Measurements from ENCODE around the gene LY6G5B.

LY6G5B gene

DNA sequence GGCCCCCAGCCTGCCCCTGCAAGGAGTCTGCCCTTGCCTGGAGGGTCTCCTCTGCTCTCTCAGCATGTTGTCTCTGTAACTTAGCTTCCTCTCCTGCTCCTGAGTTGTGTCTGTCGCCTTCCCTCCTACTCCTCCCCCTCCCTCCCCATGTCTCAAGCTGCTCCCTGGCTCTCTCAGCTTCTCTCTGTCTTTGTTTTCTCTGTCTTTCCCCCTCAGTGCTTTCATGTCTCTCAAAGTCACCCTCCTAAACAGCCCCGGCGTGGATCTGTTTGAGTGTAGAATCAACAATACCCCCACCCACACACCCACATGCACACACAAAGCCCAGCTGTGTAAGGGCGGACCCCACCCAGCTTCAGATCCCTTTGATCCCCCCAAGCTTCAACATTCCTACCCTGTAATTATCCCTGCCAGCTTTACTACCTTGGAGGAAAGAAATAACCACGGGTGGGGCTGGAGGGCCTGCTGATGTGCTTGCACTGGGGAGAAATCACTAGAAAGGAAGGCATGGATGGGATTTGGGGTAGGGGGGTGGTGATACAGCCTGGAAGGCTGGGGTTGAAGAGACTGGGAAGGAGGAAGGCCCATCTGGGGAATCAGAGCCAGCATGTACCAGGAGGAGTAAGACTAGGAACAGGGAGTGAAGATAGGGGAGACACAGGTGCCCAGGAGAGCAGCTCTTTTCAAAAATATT, 44.4 kb downstream of the LY6G5B start:
- in situ Hi-C loops (cut with MboI; ENCODE audit: low sequenced_read_pairs) = no loop called here

DNA sequence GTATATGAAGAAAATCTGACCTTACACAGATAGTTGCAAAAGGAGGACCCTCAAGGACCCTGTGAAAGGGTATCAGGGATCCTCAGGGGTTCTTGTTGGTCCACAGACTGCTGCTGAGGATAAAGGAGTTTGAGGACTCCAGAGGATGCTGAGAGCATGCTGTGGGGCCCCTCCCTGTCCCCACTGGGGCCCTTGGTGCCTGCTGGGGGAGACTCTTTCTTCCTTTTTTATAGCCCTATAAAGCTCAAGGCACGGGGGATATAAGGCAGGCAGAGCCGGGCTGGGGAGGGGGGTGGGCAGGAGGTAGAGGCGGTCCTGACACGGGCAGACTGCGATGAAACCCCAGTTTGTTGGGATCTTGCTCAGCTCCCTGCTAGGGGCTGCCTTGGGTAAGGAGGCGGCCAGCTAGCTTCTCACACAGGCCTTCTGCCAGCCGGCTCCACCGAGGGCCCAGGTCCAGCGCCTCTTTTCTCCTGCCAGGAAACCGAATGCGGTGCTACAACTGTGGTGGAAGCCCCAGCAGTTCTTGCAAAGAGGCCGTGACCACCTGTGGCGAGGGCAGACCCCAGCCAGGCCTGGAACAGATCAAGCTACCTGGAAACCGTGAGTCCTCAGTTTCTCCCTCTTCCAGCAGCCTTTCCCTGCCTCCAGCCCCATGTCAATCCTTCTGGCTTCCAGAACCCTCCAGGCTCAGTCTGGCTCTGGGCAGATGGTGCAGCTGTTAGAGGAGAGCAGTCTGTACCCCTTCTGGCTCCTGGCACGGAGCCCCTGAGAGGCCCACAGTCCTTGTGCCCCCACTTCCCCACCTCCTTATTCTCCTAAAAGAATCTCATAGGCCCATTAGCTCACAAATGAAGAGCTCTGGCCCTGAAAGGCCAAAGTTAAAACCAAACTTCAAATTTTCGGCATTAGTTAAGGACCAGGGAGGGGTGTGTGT, 45.5 kb downstream of the LY6G5B start, which contains the start of gene LY6G6D:
Gene LY6G6D (plus strand): TSS at position 327 of the 937 bp plus-strand sequence. CDS start 8 bp downstream, at position 335.
- in situ Hi-C loops (cut with MboI; ENCODE audit: low sequenced_read_pairs) = no loop called here

DNA sequence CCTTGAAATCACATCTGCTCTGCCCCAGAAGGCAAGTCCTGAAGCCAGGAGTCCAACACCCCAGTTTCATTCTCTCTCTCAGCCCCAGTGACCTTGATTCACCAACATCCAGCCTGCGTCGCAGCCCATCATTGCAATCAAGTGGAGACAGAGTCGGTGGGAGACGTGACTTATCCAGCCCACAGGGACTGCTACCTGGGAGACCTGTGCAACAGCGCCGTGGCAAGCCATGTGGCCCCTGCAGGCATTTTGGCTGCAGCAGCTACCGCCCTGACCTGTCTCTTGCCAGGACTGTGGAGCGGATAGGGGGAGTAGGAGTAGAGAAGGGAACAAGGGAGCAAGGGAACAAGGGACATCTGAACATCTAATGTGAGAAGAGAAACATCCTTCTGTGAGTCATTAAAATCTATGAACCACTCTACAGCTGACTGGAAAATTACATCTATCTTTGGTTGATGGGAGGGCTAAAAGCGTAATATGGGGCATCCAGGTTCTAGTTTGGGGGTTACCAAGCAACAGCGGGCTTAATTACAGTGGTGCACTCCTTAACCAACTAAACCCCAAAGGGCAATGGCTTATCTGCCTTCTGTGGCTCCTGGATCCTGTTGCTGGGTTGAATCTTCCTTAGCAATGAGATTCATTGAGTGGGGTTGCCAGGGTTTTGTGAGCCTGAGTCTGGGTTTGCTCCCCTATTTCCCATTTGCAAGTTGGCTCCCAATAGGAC, 47.9 kb downstream of the LY6G5B start:
- in situ Hi-C loops (cut with MboI; ENCODE audit: low sequenced_read_pairs) = no loop called here

DNA sequence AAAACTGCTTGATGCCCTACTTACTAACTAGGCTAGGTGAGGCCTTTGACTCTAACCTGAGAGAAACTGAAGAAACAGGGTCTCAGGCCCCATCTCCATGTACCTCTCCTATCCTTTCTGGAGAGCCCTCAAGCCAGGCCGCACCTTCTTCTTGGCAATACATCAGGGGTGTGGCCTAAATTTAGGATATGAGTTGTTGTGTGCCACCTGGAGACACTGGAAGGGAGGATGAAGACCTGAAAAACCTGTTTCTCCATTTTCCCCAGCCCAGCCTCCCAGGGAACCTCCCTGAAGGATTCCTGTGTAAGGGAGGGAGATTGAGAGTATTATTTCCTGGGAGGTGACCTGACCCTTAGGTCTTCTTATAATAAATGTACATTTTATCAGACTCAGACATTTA, 48.5 kb downstream of the LY6G5B start:
- in situ Hi-C loops (cut with MboI; ENCODE audit: low sequenced_read_pairs) = no loop called here

DNA sequence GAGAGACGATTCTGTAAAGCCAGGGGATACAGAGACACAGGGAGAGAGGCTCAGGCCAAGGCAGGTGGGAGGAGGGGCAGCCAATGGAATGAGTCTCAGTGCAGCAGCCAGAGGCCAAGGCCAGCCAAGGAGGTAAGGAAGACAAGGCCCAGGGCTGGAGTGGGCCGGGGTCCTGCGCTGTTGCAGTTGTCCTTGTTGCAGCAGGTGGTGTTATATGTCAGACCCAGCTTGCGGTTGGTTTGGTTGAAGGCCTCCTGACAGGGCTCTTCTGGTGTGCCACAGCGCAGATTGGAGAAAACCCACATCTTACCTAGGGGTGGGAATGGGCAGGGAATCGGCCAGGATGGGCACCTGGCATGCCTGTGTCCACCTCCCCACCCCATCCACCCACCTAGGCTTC, 49.2 kb downstream of the LY6G5B start:
- in situ Hi-C loops (cut with MboI; ENCODE audit: low sequenced_read_pairs) = no loop called here

DNA sequence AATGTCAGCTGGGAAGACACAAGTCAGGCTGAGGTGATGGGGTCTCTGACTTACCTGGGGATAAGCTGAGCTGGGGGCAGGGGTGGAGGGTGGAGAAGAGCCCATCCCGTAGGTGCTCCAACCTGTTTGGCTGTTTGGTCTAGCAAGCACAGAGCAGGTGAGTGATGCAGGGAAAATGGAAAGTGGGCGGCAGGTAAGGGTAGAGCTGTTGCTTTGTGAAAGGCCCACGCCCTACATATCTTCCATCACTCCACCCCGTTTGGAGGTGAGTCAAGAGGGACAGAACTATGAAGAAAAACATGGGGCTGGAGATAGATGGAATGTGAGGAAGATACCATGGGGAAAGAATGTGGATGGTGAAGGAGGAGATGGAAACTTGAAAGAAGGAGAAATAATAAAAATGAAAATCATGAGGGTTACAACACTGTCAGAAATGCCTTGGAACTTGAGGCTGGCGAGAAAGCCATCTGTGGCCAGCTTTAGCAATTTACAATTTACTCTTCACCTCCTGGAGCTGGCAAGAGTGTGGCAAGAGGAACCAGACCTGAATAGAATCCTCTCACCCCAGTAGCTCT, 50.5 kb downstream of the LY6G5B start:
- in situ Hi-C loops (cut with MboI; ENCODE audit: low sequenced_read_pairs) = no loop called here

DNA sequence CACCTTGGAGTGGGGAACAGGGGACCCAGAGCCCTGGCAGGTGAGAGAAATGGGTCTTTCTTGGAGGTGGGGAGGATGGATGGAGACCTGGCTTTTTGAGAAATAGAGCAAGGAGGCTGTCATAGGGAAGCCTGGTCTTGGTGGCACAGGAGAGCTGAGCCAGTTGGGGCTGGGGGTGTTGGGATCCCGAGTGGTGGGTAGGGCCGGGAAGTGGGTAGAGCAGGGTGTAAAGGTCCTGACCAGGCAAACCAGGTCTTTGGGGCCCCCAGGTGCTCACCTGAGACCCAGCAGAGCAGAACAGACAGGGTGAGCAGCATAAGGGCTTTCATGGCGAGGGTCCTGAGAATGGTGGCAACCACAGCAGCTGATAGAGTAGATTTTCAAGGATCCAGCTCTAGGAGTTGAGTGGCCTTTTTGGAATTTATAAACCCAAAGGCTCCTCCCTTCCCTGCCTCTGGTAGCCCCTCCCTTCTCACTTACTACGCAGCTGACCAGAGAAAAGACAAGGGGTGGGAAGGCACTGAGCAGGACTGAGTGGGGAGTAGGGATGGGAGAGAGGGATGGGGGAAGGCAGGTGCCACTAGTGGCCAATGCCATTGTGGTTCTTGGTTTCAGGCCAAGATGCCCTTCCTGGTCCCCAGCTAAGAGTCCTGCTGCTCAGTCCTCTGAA, 51.7 kb downstream of the LY6G5B start, which contains the start of gene LY6G6C:
Gene LY6G6C (minus strand): TSS at position 396 of the 670 bp plus-strand sequence. CDS start 67 bp downstream, at position 329.
- in situ Hi-C loops (cut with MboI; ENCODE audit: low sequenced_read_pairs) = no loop called here

DNA sequence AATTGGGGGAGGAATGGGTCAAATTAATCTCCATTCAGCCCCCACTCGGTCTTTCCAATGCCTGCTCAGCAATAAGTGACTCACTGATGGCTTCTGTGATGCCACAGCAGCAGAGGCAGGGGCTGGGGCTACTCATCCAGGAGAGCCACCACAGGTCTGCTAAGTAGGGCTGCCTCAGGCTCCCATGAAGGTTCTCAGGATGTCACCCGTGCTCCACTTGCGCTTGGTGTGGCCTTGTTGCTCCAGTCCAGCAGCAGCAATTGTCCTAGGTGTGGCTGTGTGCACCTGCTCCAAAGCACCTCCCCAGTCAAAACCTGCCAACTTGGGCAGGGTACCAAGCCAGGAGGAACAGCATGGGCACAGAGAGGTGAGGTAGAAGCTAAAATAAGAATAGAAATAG, 52.4 kb downstream of the LY6G5B start:
- in situ Hi-C loops (cut with MboI; ENCODE audit: low sequenced_read_pairs) = no loop called here
